ENCODE results near the gene CMTM1. TPM values are rescaled to one million over a fixed set of nuclear protein-coding genes. Genes with fewer than 3 reads are reported as not detected.
A peak's percentile ranks its signal among the peaks of the same experiment; 100 is the strongest.

CMTM1 gene
- total RNA-seq, 1 donor from 2014 or later: 8.8 TPM

DNA sequence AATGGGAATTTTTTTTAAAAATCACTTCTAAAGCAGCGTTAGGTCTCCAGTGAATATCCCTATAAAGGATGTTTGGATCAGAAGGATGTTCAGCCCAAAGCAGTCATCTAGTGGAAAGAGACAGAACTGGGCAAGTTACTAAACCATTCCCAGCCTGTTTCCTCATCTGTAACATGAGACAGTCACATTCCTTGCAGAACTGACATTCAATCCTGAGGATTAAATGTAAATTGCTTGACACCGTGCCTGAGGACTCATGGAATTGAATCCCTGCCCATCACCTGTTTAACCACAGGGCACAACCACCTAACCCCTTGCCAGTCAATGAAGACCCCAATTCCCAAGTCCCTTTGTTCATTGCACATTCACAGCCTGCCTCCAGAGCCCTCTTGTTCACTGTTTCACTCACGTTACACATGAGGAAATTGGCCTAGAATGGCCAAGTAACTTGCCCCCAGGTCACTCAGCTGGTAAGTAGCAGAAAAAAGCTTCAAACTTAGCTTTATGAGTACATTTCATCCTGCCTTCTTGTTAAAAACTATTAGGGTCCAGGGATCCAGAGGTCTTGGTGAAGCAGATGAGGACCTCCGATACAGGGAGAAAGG, 14.5 kb downstream of the CMTM1 start:
- no peaks in the 10 kb centered on the region for H3K36me3 Mint-ChIP-seq (ENCODE audit: insufficient read depth)
- no peaks in the 10 kb centered on the region for H3K4me1 Mint-ChIP-seq (ENCODE audit: low read depth)
- peaks cover 39% of the 10 kb centered on the region for H3K27me3 Mint-ChIP-seq
- H3K27ac Mint-ChIP-seq: no peak overlapping the region
- no peak overlapping the region for H3K4me3 Mint-ChIP-seq (ENCODE audit: low read depth)
- TF ChIP-seq, protein P1, sequence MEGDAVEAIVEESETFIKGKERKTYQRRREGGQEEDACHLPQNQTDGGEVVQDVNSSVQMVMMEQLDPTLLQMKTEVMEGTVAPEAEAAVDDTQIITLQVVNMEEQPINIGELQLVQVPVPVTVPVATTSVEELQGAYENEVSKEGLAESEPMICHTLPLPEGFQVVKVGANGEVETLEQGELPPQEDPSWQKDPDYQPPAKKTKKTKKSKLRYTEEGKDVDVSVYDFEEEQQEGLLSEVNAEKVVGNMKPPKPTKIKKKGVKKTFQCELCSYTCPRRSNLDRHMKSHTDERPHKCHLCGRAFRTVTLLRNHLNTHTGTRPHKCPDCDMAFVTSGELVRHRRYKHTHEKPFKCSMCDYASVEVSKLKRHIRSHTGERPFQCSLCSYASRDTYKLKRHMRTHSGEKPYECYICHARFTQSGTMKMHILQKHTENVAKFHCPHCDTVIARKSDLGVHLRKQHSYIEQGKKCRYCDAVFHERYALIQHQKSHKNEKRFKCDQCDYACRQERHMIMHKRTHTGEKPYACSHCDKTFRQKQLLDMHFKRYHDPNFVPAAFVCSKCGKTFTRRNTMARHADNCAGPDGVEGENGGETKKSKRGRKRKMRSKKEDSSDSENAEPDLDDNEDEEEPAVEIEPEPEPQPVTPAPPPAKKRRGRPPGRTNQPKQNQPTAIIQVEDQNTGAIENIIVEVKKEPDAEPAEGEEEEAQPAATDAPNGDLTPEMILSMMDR (IDR thresholded peaks at IDR 0.05; ENCODE audit: unreplicated experiment): no peak
- no peaks in the 10 kb centered on the region for H3K9me3 Mint-ChIP-seq (ENCODE audit: low read depth)
- DNase-seq (ENCODE audit: low spot score, unreplicated experiment): no peak

DNA sequence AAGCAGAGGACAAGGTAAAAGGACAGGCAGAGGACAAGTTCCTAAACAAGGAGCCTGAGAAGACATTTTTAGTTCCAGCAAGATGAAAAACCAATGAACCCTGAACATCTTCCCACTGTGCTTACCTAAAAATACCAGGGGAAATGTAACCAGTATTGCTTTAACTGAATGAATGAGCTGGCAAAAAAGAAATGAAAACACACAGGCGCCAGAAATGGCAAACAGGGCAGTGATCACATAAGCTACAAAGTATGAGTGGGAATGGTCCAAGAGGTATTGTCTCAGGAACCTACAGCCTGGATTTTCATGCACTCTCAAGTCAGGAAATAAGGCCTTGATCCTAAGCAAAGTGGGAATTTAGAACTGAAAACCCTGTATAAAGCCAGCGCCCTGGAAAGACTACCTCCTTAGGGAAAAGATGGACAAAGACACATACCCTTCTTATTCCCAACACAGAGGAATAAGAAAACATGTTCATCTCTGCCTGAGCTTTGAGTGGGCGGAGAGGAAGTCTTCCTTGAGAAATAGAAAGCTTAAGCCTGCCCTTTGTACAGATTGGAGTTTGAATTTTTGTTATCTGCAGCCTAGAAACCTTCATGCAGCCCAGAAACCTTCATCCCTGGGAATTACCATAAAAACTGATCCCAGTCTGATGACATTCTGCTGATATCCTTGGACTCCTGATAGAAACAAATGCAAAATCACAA, 15.2 kb downstream of the CMTM1 start:
- no peak for DNase-seq (ENCODE audit: low spot score, unreplicated experiment)
- no peak overlapping the region for H3K4me3 Mint-ChIP-seq (ENCODE audit: low read depth)
- TF ChIP-seq, protein P1 (IDR thresholded peaks at IDR 0.05; ENCODE audit: unreplicated experiment): no peak
- H3K27ac Mint-ChIP-seq: no peak overlapping the region
- H3K9me3 Mint-ChIP-seq (ENCODE audit: low read depth): no peaks in the 10 kb centered on the region
- no peaks in the 10 kb centered on the region for H3K36me3 Mint-ChIP-seq (ENCODE audit: insufficient read depth)
- peaks cover 39% of the 10 kb centered on the region for H3K27me3 Mint-ChIP-seq
- no peaks in the 10 kb centered on the region for H3K4me1 Mint-ChIP-seq (ENCODE audit: low read depth)

- Mint-ChIP-seq H3K27me3 (peaks cover 9% of the 10 kb centered on the region), H3K36me3 (ENCODE audit: insufficient read depth) (no peaks in the 10 kb centered on the region), H3K4me3 (ENCODE audit: low read depth) (no peak overlapping the region), H3K27ac (peak overlapping the region; percentile 54), H3K4me1 (ENCODE audit: low read depth) (no peaks in the 10 kb centered on the region), H3K9me3 (ENCODE audit: low read depth) (no peaks in the 10 kb centered on the region)
- no peak for DNase-seq (ENCODE audit: low spot score, unreplicated experiment)
- TF ChIP-seq, protein P1 (IDR thresholded peaks at IDR 0.05; ENCODE audit: unreplicated experiment): no peak
Observed at GRCh38 chr16:66585481-66586239, 19.4 kb downstream of the CMTM1 start.

- H3K36me3 Mint-ChIP-seq (ENCODE audit: insufficient read depth): no peaks in the 10 kb centered on the region
- no peak overlapping the region for H3K4me3 Mint-ChIP-seq (ENCODE audit: low read depth)
- H3K4me1 Mint-ChIP-seq (ENCODE audit: low read depth): no peaks in the 10 kb centered on the region
- H3K27me3 Mint-ChIP-seq: no peaks in the 10 kb centered on the region
- TF ChIP-seq, protein P1 (IDR thresholded peaks at IDR 0.05; ENCODE audit: unreplicated experiment): no peak
- no peak overlapping the region for H3K27ac Mint-ChIP-seq
- no peak for DNase-seq (ENCODE audit: low spot score, unreplicated experiment)
- no peaks in the 10 kb centered on the region for H3K9me3 Mint-ChIP-seq (ENCODE audit: low read depth)
Observed at GRCh38 chr16:66587881-66588600, 21.8 kb downstream of the CMTM1 start.
